Measurements from ENCODE around the gene LEAP2.

DNA sequence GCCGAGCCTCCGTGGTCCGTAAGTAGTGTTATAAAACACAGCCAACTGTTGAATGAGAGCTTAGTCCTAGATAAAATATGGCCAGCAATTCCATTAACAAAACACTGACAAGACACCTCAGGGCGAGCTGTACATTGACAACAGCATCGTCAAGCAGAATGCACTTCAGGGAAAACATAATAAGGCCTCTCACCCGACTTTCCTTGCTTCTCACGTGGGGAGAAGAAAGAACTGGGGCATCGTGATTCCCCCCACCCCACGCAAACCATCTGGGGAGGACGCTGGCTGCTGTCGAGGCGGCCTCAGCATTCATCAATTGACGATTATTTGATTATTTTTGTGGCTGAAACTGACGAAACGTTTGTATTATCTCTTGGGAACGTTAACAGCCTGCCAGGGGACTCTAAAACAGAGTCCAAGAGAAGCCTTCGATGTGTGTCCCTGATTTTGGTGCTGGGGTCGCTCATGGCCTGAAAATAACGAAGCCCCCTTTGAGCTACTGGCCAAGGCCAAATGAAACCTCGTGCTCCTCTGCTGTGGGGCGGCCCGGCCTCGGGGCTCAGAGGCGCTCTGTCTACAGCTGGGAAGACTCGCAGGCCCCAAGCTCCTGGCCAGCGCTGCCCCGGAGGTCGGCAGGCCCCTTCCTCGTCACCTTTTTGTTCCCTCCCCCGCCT is 7.7 kb upstream of the LEAP2 start:
- TF ChIP-seq, protein P1, sequence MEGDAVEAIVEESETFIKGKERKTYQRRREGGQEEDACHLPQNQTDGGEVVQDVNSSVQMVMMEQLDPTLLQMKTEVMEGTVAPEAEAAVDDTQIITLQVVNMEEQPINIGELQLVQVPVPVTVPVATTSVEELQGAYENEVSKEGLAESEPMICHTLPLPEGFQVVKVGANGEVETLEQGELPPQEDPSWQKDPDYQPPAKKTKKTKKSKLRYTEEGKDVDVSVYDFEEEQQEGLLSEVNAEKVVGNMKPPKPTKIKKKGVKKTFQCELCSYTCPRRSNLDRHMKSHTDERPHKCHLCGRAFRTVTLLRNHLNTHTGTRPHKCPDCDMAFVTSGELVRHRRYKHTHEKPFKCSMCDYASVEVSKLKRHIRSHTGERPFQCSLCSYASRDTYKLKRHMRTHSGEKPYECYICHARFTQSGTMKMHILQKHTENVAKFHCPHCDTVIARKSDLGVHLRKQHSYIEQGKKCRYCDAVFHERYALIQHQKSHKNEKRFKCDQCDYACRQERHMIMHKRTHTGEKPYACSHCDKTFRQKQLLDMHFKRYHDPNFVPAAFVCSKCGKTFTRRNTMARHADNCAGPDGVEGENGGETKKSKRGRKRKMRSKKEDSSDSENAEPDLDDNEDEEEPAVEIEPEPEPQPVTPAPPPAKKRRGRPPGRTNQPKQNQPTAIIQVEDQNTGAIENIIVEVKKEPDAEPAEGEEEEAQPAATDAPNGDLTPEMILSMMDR (IDR thresholded peaks at IDR 0.05; ENCODE audit: poor library complexity, severe bottlenecking) = no peak
- TF ChIP-seq RAD21 (conservative IDR thresholded peaks at IDR 0.05) (no peak), EZH2 (IDR thresholded peaks at IDR 0.05; ENCODE audit: borderline replicate concordance, insufficient read depth, low read length, poor library complexity, severe bottlenecking) (no peak), POLR2AphosphoS5 (IDR thresholded peaks at IDR 0.05) (no peak), TAF1 (IDR thresholded peaks at IDR 0.05; ENCODE audit: low read depth) (no peak), EP300 (conservative IDR thresholded peaks at IDR 0.05; ENCODE audit: poor library complexity, severe bottlenecking) (no peak), MXI1 (conservative IDR thresholded peaks at IDR 0.05; ENCODE audit: poor library complexity, severe bottlenecking) (no peak), SMC3 (conservative IDR thresholded peaks at IDR 0.05; ENCODE audit: poor library complexity) (no peak)
- TF ChIP-seq, protein P2, sequence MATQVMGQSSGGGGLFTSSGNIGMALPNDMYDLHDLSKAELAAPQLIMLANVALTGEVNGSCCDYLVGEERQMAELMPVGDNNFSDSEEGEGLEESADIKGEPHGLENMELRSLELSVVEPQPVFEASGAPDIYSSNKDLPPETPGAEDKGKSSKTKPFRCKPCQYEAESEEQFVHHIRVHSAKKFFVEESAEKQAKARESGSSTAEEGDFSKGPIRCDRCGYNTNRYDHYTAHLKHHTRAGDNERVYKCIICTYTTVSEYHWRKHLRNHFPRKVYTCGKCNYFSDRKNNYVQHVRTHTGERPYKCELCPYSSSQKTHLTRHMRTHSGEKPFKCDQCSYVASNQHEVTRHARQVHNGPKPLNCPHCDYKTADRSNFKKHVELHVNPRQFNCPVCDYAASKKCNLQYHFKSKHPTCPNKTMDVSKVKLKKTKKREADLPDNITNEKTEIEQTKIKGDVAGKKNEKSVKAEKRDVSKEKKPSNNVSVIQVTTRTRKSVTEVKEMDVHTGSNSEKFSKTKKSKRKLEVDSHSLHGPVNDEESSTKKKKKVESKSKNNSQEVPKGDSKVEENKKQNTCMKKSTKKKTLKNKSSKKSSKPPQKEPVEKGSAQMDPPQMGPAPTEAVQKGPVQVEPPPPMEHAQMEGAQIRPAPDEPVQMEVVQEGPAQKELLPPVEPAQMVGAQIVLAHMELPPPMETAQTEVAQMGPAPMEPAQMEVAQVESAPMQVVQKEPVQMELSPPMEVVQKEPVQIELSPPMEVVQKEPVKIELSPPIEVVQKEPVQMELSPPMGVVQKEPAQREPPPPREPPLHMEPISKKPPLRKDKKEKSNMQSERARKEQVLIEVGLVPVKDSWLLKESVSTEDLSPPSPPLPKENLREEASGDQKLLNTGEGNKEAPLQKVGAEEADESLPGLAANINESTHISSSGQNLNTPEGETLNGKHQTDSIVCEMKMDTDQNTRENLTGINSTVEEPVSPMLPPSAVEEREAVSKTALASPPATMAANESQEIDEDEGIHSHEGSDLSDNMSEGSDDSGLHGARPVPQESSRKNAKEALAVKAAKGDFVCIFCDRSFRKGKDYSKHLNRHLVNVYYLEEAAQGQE (IDR thresholded peaks at IDR 0.05; ENCODE audit: borderline replicate concordance) = no peak
